Measurements from ENCODE around the gene ZNRF3.
"Not testable (repeated sequence)": the region's sequence is repeated elsewhere in the genome, so short reads cannot be mapped to it uniquely, and the experiment has no call there.

Gene ZNRF3

GRCh38 chr22:28934026-28934425 is 50.7 kb downstream of the ZNRF3 start:
- ATAC-seq = no peak

GRCh38 chr22:28935140-28935539 is 51.8 kb downstream of the ZNRF3 start:
- no peak for ATAC-seq

GRCh38 chr22:28935713-28936112 is 52.3 kb downstream of the ZNRF3 start:
- no peak for ATAC-seq

GRCh38 chr22:28936200-28936599 is 52.8 kb downstream of the ZNRF3 start:
- no peak for ATAC-seq

- ATAC-seq = no peak
Observed at GRCh38 chr22:28937206-28938025, 54.0 kb downstream of the ZNRF3 start.

- no peak for ATAC-seq
Observed at GRCh38 chr22:28938286-28938833, 55.0 kb downstream of the ZNRF3 start.

GRCh38 chr22:28939394-28939793 is 56.0 kb downstream of the ZNRF3 start:
- ATAC-seq = no peak

GRCh38 chr22:28939932-28940331 is 56.6 kb downstream of the ZNRF3 start:
- ATAC-seq = no peak

GRCh38 chr22:28940441-28940840 is 57.1 kb downstream of the ZNRF3 start:
- no peak for ATAC-seq

- ATAC-seq = no peak
Observed at GRCh38 chr22:28942333-28942732, 59.0 kb downstream of the ZNRF3 start.

- no peak for ATAC-seq
Observed at GRCh38 chr22:28942801-28943500, 59.6 kb downstream of the ZNRF3 start.

GRCh38 chr22:28943501-28943879 is 60.1 kb downstream of the ZNRF3 start:
- ATAC-seq = no peak

GRCh38 chr22:28947125-28947524 is 63.8 kb downstream of the ZNRF3 start:
- no peak for ATAC-seq

- no peak for ATAC-seq
Observed at GRCh38 chr22:28948424-28948823, 65.1 kb downstream of the ZNRF3 start.

GRCh38 chr22:28948860-28949551 is 65.6 kb downstream of the ZNRF3 start:
- not testable (repeated sequence) for ATAC-seq

GRCh38 chr22:28949788-28950187 is 66.4 kb downstream of the ZNRF3 start:
- no peak for ATAC-seq

GRCh38 chr22:28950617-28951411 is 67.4 kb downstream of the ZNRF3 start:
- no peak for ATAC-seq

- ATAC-seq = no peak
Observed at GRCh38 chr22:28951530-28951929, 68.2 kb downstream of the ZNRF3 start.

- ATAC-seq = no peak
Observed at GRCh38 chr22:28951969-28952521, 68.7 kb downstream of the ZNRF3 start.

GRCh38 chr22:28952857-28953256 is 69.5 kb downstream of the ZNRF3 start:
- no peak for ATAC-seq

- ATAC-seq = no peak
Observed at GRCh38 chr22:28953403-28953802, 70.0 kb downstream of the ZNRF3 start.

All from activated CD4-positive, CD25-positive, alpha-beta regulatory T cell treated with anti-CD3 and anti-CD28 coated beads, Interleukin-2, amount 50 U/mL, for 24 hours (primary cell).